ENCODE measurements around the gene SDS.

SDS gene

DNA sequence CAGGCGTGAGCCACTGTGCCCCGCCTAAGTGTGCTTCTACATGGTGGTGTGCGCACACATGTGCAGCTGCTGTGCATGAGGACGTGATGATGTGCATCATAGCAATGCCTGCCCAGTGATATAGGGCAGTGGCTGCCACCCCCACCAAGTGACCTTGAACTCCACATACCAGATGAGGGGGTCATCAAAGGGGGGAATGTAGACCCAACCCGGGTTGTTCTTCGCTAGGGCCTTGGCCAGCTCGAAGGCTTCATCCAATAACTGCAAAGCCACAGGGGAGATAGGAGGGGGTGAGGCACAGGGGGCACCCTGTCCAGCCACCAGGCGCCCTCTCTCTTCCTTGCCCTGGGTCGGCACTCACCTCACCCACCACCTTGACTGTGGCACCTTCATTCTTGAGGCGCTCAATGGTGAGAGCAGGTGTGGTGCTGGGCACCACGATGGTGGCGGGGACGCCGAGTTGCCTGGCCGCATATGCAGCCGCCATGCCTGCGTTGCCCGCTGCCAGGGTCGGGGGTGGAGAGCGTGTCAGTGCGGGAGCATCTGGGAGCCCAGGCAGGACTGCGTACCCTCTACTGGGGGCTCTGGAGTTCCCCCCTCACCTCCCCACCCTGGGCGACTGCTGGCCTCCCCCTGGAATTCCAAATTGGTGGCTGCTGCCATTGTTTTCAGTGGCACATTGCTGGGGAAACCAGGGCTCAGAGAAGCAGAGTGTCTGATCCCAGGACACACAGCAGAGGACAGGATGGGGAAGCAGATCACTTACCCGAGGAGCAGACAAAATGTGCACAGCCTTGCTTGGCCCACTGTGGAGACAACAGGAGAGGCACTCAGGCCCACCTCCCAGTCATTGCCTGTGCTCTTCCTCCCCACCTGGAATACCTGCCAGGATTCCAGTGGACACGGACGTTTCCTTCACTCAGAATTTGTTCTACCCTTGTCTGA, 5.1 kb downstream of the SDS start:
- peak; percentile 41 for DNase-seq (ENCODE audit: low spot score)

DNA sequence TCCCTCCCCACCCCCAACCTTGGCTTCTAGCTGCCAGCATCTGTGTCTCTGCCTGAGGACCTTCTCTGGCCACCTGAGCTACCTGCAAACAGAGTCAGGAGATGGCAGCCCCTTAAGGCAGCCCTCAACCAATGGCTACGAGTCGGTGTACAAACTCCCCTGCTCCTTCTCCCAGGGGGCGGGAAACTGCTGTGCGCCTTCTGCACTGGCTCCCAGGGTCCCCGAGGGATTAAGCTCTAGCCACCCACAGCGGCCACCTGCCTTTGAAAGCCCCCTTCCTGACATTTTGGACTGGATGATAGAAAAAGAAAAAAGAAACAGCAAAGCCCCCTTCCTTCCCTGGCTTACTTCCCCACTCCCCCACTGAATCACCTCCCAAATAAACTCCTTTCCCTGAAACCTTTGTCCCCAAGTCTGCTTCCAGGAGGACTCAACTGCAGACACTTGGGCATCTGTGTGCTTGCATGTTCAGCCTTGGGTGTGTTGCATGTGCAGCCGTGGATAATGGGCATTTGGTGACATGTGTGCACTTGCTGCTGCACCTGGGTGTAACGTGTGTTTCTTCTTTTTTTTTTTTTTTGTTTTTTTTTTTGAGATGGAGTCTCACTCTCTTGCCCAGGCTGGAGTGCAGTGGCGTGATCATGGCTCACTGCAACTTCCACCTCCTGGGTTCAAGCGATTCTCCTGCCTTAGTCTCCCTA, 6.0 kb downstream of the SDS start:
- DNase-seq (ENCODE audit: low spot score): peak; percentile 51

DNA sequence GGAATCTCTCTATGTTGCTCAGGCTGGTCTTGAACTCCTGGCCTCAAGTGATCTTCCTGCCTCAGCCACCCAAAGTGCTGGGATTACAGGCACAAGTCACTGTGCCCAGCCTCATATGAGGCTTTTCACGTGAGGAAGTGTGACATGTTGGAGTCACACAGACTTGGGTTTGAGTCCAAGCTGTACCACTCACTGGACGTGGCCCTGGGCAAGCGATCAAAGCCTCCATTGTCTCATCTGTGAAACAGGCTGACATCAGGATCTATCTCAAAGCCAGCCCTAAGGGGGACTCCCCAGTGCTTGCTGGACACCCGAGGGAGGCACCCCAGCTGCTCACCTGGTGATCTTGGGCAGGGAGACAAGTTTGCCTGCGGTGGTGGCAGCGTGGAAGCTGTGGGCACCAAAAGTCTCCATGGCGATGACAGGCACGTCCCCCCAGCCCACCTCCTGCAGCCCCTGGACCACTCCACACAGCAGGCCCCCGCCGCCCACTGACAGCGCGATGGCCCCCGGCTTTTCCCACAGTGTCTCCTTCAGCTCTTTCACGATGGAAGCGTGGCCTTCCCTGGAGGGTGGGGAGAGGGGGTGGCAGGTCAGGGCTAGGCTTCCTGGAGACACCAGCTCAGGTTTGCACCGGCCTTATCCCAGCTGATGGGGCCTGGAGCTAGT, 6.7 kb downstream of the SDS start:
- peak; percentile 39 for DNase-seq (ENCODE audit: low spot score)

DNA sequence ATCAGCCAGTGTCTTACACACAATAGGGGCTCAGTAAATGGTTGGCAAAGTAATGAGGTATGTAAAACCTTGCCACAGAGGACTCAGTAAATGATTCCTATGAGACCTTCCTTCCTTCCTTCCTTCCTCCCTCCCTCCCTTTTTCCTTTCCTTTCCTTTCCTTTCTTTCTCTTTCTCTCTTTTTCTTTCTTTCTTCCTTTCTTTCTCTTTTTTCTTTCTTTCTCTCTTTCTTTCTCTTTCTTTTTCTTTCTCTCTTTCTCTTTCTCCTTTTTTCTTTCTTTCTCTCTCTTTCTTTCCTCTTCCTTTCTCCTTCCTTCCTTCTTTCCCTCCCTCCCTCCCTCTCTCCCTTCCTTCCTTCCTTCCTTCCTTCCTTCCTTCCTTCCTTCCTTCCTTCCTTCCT, 7.5 kb downstream of the SDS start:
- peak; percentile 6 for DNase-seq (ENCODE audit: low spot score)

DNA sequence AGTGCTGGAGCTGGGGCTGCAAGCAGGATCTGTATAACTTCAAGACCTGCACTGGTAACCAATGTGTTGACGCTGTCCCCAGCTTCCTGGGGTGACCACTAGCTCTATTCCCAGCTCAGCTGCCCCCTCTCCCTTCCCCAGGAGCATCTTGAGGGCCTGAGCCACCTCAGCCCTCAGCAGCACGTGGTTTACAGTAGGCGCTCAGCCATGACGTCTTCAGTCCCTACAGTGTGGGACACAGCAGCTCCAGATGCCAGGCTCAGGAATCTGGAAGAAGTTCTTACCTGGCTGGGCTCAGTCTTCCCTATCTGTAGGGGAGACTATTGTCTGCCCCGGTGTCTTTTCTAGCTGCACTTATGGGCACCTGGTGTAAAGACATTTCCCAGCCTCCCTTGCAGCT, 8.6 kb downstream of the SDS start:
- no peak for DNase-seq (ENCODE audit: low spot score)

DNA sequence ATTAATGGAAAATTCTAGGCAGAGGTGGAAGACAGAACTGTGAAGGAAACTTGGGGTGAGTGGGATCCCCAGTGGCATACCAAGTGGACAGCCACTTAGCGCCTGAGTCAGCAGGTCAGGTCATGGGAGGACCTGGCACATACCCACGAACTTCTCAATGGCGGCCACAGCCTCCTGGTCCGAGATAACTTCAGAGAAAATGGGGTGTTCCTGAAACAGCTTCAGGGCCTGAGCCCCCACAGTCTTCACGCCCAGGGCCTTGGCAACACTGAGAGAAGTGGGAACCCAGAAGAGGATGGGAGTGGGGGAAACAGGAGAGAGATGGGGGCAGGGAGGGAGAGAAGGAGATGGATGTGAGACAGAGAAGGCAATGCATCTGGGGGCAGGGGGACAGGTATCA, 9.9 kb downstream of the SDS start:
- DNase-seq (ENCODE audit: low spot score): no peak

DNA sequence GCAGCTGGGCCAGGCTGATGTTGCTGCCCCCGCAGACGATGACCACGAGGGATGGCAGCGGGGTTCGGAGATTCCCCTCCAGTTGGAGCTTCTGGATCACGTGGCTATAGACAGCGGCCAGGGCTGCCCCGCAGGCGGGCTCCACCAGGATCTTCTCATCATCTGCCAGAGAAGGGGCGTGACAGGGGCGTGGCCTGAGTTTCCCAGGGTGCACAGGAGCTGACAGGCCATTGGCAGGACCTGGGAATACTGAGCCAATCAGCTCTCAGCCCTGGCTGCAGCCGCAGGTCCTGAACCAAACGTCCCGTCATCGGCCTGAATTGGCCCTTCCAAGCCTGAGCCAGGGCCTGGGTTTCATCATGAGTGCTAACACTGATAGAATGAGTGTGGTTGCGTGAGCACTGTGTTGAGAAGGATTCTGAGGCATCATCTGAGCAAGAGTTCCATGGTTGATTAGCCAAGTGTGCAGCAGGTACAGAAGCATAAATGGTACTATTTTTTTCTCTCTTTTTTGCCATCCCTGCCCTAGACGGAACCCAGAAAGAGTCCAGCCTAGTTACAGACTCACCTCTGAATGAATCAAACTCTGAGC, 10.6 kb downstream of the SDS start:
- peak; percentile 39 for DNase-seq (ENCODE audit: low spot score)

DNA sequence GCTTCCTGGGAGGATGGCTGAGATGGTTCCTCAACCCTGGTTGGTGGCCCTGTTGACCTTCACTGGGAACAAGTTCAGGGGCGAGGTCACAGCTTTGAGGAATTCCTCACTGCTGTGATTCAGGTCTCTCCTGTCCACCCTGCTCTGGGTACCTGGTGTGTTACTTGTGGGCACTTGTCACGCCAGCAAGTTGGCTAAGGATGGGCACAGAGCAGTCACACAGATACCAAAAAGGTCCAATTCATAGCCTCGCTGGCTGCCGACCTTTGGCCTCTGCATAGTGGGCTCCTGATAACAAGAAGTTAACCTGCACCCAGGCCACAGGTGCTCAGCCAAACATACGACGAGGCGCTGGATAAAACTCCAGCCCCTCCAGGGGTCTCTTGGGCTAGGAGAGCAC, 11.2 kb downstream of the SDS start:
- no peak for DNase-seq (ENCODE audit: low spot score)

DNA sequence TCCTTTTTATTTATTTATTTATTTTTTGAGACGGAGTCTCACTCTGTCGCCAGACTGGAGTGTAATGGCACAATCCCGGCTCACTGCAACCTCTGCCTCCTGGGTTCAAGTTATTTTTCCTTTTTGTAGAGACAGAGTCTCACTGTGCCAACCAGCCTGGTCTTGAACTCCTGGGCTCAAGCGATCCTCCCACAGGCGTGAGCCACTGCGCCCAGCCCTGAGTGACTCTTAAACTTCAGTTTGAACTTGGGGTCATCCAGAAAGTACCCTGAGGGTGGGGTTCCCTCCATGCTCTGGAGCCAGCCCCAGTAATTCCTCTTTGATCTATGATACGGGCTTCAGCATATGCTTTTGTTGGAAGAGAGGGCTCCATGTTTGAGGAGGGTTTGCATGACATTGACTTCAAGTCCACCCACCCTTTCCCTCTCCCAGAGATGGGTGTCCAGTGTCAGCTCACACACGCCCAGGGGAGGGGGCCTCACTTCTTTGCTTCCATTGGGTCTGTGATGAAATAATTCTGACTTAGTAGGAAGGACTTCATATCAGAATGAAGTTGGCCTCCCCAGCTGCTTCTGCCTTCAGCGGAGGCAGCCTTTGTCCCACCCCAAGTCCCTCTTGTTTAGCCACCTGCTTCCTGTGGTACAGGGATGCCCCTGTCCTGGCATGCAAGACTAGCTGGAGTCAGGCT, 11.9 kb downstream of the SDS start:
- DNase-seq (ENCODE audit: low spot score): no peak

DNA sequence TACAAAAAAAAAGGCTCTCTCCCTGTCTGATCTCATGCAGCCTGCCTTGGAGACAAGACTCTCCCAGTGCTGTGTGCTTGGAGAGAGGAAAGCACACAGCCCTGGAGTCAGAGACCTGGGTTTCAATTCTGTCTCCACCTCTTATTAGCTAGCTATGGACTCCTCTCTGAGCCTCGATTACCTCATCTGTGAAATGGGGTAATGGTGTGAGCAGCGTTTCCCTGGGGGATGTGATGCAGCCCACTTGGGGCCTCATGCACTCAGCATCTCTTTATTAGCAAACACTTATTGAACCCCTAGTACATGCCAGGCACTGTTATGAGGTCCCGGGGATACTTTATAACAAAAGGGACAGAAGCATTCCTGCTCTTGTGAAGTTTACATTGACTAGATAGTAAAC, 12.5 kb downstream of the SDS start:
- DNase-seq (ENCODE audit: low spot score): no peak

DNA sequence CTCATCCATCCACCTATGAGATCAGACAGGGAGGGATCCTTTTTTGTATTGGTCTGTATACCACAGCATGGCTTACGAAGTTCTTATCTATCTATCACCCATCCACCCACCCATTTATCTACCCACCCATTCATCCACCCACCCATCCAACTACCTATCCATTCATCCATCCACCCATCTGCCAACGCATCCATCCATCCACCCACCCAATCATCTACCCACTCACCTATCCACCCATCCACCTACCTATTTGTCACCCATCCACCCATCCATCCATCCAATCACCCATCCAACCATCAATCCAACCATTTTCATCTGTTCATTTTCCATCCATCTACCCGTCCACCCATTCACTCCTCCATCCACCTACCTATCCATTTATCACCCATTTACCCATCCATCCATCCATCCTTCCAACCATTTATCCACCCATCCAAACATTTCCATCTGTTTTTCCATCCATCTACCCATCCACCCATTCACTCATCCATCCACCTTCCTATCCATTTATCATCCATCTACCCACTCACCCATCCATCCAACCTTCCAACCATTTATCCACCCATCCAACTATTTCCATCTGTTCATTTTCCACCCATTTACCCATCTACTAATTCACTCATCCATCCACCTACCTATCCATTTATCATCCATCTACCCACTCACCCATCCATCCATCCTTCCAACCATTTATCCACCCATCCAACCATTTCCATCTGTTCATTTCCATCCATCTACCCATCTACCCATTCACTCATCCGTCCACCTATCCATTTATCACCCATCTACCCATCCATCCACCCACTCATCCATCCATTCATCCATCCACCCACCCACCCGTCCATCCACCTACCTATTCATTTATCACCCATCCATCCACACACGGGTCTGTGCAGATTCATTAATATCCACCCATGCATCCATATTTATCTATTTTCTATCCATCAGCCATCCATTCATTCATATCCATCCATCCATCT, 13.3 kb downstream of the SDS start:
- no peak for DNase-seq (ENCODE audit: low spot score)

DNA sequence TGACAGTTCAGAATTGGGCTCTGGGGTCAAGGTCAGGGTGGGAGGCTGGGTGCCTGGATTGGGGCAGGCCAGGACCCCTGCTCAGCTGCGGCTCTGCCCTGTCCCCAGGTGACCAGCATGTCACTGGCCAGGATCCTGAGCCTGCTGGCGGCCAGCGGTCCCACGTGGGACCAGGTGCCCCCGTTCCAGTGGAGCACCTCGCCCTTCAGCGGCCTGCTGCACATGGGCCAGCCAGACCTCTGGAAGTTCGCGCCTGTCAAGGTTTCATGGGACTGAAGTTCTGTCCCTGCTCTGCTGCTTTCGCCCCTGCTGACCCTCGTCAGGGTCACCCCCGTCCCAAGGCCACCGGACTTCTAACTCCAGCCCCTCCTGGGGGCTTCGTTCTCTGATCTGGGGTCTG, 15.3 kb downstream of the SDS start:
- peak; percentile 26 for DNase-seq (ENCODE audit: low spot score)

DNA sequence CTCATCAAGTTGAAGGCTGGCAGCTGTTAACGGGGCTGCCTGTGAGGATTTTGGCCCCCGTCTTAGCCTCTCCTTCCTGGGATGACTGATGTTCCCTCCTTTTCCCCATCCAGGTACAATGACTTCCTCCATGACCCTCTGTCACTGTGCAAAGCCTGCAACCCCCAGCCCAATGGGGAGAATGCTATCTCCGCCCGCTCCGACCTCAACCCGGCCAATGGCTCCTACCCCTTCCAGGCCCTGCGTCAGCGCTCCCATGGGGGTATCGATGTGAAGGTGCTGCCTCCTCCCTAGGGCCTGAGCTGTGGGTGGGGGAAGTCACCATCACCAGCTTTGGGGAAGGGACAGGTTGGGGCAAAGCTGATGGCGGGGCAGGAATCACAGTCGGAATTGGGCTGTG, 16.1 kb downstream of the SDS start:
- DNase-seq (ENCODE audit: low spot score): peak; percentile 26

DNA sequence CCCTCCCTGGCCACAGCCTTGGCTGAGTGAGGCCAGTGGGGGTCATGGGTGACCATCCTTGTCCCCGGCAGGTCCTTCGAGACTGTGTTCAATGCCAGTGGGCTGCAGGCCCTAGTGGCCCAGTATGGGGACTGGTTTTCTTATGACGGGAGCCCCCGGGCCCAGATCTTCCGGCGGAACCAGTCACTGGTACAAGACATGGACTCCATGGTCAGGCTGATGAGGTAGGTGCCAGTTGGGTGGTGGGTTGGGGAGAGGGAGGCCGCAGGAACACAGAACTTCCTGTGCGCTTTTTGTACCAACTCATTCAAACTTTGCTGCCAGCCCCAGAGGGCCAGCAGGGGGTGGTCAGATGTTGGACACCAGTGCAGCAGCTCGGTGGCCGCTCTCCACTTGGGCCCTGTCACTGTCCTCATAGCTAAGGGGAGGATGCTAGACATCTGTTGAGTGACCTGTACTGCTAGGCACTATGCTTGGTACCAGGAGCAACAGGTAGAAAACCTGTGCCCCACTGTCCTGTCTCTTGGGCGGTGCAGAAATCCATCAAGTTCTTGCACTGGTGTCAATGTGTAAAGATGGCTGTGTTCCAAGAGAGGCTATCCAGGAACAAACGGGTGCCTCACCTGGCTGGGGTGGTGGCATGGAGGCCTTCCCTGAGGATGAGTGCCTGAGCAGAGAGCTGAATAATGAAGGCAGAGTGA, 16.7 kb downstream of the SDS start:
- peak; percentile 21 for DNase-seq (ENCODE audit: low spot score)

DNA sequence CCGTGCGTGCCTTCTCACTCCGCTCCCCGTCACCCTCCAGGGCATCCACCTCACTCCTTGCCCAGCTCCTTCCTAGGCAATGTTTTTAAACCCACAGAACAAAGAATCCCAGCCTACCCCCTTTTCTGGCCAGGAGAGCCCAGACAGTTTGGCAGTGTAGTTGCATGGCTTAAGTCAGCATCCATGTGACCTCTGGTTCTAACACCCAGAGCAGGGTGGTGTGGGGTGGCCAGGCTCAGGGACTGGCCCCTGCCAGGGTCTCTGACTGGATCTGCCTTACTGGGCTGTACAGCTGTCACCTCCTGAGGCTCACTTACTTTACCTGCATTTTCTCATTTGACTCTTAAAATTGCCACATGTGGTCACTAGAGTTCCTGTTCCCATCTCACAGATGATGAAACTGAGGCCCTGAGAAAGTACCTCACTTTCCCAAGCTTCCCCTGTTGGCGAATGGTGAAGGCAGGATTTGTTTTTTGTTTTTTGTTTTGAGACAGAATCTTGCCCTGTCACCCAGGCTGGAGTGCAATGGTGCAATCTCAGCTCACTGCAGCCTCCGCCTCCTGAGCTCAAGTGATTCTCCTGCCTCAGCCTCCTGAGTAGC, 18.3 kb downstream of the SDS start:
- DNase-seq (ENCODE audit: low spot score): no peak

DNA sequence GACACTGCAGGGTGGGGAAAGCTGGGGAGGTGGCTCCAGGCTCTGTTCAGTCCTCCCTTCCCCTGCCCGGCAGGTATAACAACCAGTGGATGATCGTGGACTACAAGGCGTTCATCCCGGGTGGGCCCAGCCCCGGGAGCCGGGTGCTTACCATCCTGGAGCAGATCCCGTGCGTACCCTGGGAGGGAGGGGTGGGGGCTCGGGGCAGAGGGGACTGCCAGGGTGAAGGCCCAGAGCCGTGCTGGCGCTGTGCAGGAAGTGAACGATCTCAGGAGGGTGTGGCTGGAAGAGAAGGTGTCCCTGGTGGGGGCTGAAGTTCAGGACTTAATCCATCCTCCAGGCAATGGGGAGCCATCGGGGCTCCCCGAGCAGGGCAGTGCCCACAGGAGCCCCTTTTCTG, 18.9 kb downstream of the SDS start:
- peak; percentile 25 for DNase-seq (ENCODE audit: low spot score)

DNA sequence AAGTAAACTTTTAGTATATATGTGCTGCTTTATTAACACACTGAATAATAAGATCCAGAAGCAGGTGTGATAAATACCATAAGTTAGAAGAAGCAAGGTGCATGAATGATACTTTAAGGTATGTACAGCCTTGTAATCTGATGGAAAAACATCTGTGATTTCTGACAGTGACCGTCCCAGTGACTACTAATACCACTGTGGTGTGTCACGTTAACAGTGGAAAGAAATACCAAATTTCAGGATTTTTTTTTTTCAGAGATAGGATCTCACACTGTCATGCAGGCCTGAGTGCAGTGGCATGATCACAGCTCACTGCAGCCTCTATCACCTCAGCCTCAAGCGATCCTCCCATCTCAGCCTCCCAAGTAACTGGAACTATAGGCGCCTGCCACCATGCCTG, 21.5 kb downstream of the SDS start:
- DNase-seq (ENCODE audit: low spot score): no peak

DNA sequence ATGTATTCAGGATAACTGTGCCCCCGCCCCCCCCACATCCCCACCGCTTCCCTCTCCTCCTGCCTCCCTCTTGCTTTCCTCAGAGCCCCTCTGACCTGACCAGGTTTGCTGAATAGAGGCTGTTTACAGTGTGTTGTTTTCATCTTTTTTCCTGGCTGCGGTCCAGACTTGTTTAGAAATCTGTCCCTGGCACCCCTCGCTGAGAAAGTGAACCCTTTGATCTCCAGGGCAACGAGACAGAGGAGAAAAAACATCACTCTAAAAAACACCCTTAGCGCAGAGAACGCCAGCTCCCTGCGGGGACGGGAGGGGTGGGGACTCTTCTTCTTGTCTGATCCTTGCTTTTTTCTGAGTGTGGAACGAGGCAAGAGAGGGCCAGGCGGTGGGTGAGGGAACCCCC, 22.5 kb downstream of the SDS start:
- DNase-seq (ENCODE audit: low spot score): no peak

DNA sequence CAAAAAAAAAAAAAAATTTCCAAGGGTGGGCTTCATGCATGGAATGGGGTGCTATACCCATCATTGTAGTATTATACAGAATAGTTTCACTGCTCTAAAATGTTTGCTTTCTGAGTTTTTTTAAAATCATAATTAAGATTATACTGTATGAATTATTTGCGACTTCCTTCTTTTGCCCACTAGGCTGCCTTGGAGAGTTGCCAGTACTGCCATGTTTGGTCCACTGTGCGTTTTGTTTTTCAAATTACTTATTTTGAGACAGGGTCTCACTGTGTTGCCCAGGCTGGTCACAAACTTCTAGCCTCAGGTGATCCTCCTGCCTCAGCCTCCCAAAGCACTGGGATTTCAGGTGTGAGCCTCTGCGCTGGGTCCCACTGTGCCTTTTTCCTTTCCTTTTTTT, 25.4 kb downstream of the SDS start:
- DNase-seq (ENCODE audit: low spot score): no peak
